K562 treated with DMSO at 1 percent for 24 hours (cell line): ENCODE measurements around the gene PACSIN3. TPM values are rescaled to one million over a fixed set of nuclear protein-coding genes. Genes with fewer than 3 reads are reported as not detected.

Experiments
- total RNA-seq: library from RNA; unstranded; fragments of 300-600 nt; gene quantifications from 2 replicates; pipeline ENCODE4 v1.2.3, GENCODE V29; 2022; ENCODE audit warnings: low read depth; ENCODE audit not compliant: insufficient read depth

PACSIN3 gene
- 8.4 and 10.3 TPM in 2 replicates for total RNA-seq

GRCh38 chr11:47186076-47186699, at the start of gene PACSIN3:
Gene PACSIN3 (minus strand): TSS chr11:47186434. CDS start chr11:47182727, 3,707 bp downstream.

GRCh38 chr11:47176328-47177228, 9.7 kb downstream of the PACSIN3 start, which contains the start of gene ARFGAP2:
Gene ARFGAP2 (minus strand): TSS chr11:47176879. CDS start chr11:47176853, 26 bp downstream.

Other genes starting within 250 kb of the PACSIN3 start
- gene CSTPP1, start 249.7 kb downstream of the PACSIN3 start, total RNA-seq = 26.6 and 36.8 TPM in 2 replicates
- 88.9 and 92.2 TPM in 2 replicates for gene ARFGAP2, start 9.6 kb downstream of the PACSIN3 start, total RNA-seq
- 16.0 and 23.1 TPM in 2 replicates for gene DDB2, start 28.5 kb upstream of the PACSIN3 start, total RNA-seq
- gene ACP2, start 62.4 kb upstream of the PACSIN3 start, total RNA-seq = 44.0 and 44.2 TPM in 2 replicates
- 23.9 and 33.4 TPM in 2 replicates for gene NR1H3, start 71.6 kb upstream of the PACSIN3 start, total RNA-seq
- gene MADD, start 83.7 kb upstream of the PACSIN3 start, total RNA-seq = 68.3 and 70.5 TPM in 2 replicates
- gene MYBPC3, start 166.3 kb upstream of the PACSIN3 start, total RNA-seq = 0.07 and 0.14 TPM in 2 replicates
- gene SPI1, start 192.1 kb upstream of the PACSIN3 start, total RNA-seq = 97.0 and 98.7 TPM in 2 replicates
- gene SLC39A13, start 222.2 kb upstream of the PACSIN3 start, total RNA-seq = 36.8 and 37.2 TPM in 2 replicates
- gene PSMC3, start 240.0 kb upstream of the PACSIN3 start, total RNA-seq = 257 and 263 TPM in 2 replicates